ENCODE data around the gene EGFL7. TPM values are rescaled to one million over a fixed set of nuclear protein-coding genes. Genes with fewer than 3 reads are reported as not detected.

Gene EGFL7
- total and polyA plus RNA-seq, 2 of the 13 experiments (the other 11 are each of a cell fraction or from before 2014, with no cell fraction given) = 0.20 to 5.1 TPM

GRCh38 chr9:136644593-136645351, 17.9 kb upstream of the EGFL7 start (continued):
- TF ChIP-seq, protein P1, sequence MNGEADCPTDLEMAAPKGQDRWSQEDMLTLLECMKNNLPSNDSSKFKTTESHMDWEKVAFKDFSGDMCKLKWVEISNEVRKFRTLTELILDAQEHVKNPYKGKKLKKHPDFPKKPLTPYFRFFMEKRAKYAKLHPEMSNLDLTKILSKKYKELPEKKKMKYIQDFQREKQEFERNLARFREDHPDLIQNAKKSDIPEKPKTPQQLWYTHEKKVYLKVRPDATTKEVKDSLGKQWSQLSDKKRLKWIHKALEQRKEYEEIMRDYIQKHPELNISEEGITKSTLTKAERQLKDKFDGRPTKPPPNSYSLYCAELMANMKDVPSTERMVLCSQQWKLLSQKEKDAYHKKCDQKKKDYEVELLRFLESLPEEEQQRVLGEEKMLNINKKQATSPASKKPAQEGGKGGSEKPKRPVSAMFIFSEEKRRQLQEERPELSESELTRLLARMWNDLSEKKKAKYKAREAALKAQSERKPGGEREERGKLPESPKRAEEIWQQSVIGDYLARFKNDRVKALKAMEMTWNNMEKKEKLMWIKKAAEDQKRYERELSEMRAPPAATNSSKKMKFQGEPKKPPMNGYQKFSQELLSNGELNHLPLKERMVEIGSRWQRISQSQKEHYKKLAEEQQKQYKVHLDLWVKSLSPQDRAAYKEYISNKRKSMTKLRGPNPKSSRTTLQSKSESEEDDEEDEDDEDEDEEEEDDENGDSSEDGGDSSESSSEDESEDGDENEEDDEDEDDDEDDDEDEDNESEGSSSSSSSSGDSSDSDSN (CRISPR knock-in tag; IDR thresholded peaks at IDR 0.05) = peak; percentile 76
- TF ChIP-seq, protein P2, sequence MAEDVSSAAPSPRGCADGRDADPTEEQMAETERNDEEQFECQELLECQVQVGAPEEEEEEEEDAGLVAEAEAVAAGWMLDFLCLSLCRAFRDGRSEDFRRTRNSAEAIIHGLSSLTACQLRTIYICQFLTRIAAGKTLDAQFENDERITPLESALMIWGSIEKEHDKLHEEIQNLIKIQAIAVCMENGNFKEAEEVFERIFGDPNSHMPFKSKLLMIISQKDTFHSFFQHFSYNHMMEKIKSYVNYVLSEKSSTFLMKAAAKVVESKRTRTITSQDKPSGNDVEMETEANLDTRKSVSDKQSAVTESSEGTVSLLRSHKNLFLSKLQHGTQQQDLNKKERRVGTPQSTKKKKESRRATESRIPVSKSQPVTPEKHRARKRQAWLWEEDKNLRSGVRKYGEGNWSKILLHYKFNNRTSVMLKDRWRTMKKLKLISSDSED (CRISPR knock-in tag; IDR thresholded peaks at IDR 0.05) = no peak
- TF ChIP-seq PHB2 (IDR thresholded peaks at IDR 0.05; ENCODE audit: partially characterized antibody) (no peak), ZNF121 (CRISPR knock-in tag; IDR thresholded peaks at IDR 0.05) (no peak), ZFY (CRISPR knock-in tag; IDR thresholded peaks at IDR 0.05) (peak; percentile 38; the same call in 1 of the 2 replicates), NR2F1 (CRISPR knock-in tag; IDR thresholded peaks at IDR 0.05) (peak; percentile 54 to 63; a peak in 2 of 4 replicates), PHF8 (CRISPR knock-in tag; IDR thresholded peaks at IDR 0.05) (peak; percentile 35; the same call in 1 of the 2 replicates), ZBTB10 (CRISPR knock-in tag; IDR thresholded peaks at IDR 0.05; ENCODE audit: borderline replicate concordance) (no peak), MYPOP (CRISPR knock-in tag; IDR thresholded peaks at IDR 0.05) (peak; percentile 43; the same call in 1 of the 2 replicates), POGK (CRISPR knock-in tag; conservative IDR thresholded peaks at IDR 0.05) (0 out of 2 replicates have a peak, but pooled peaks have one; percentile 45), HNF4G (IDR thresholded peaks at IDR 0.05; ENCODE audit: borderline replicate concordance, low read depth, low read length) (no peak), HNF4G (CRISPR knock-in tag; IDR thresholded peaks at IDR 0.05; ENCODE audit: borderline replicate concordance, low read depth) (peak; percentile 68; the same call in 1 of the 2 replicates), ZNF772 (CRISPR knock-in tag; IDR thresholded peaks at IDR 0.05) (0 out of 2 replicates have a peak, but pooled peaks have one; percentile 50), KMT2B (CRISPR knock-in tag; IDR thresholded peaks at IDR 0.05) (no peak)
- TF ChIP-seq, protein P3, sequence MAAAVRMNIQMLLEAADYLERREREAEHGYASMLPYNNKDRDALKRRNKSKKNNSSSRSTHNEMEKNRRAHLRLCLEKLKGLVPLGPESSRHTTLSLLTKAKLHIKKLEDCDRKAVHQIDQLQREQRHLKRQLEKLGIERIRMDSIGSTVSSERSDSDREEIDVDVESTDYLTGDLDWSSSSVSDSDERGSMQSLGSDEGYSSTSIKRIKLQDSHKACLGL (CRISPR knock-in tag; IDR thresholded peaks at IDR 0.05) = 0 out of 2 replicates have a peak, but pooled peaks have one; percentile 47
- TF ChIP-seq, protein P4, sequence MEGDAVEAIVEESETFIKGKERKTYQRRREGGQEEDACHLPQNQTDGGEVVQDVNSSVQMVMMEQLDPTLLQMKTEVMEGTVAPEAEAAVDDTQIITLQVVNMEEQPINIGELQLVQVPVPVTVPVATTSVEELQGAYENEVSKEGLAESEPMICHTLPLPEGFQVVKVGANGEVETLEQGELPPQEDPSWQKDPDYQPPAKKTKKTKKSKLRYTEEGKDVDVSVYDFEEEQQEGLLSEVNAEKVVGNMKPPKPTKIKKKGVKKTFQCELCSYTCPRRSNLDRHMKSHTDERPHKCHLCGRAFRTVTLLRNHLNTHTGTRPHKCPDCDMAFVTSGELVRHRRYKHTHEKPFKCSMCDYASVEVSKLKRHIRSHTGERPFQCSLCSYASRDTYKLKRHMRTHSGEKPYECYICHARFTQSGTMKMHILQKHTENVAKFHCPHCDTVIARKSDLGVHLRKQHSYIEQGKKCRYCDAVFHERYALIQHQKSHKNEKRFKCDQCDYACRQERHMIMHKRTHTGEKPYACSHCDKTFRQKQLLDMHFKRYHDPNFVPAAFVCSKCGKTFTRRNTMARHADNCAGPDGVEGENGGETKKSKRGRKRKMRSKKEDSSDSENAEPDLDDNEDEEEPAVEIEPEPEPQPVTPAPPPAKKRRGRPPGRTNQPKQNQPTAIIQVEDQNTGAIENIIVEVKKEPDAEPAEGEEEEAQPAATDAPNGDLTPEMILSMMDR (CRISPR knock-in tag; IDR thresholded peaks at IDR 0.05) = peak; percentile 91

Measured in HepG2 (cell line).